SK-N-SH treated with all-trans-retinoic acid at 6 μM for 48 hours (cell line): Measurements from ENCODE around the gene SLC37A1.

Experiments used
- ATAC-seq: fragments of 200-7000 bp; cut with Tn5 transposase; 3 replicates; pipeline ENCODE4 v1.9.1; 2020; ENCODE audit warnings: mild to moderate bottlenecking, moderate library complexity
- ARNTL ChIP-seq: fragments of 450-650 bp; formaldehyde crosslinking; IDR thresholded peaks from 2 replicates; pipeline ENCODE4 v1.5.0; 2020; ENCODE audit warnings: low read depth, mild to moderate bottlenecking, moderate library complexity, borderline replicate concordance
- BACH2 ChIP-seq: fragments of 250-450 bp; sonication (Bioruptor Pico); IDR thresholded peaks from 2 replicates; pipeline ENCODE4 v1.9.0; 2021; ENCODE audit warnings: mild to moderate bottlenecking, borderline replicate concordance
- CSDC2 ChIP-seq: fragments of 250-450 bp; sonication (Bioruptor Pico); IDR thresholded peaks from 2 replicates; pipeline ENCODE4 v1.5.0; 2020; ENCODE audit warnings: mild to moderate bottlenecking, moderate library complexity
- ESRRG ChIP-seq: fragments of 250-450 bp; sonication (Bioruptor Pico); IDR thresholded peaks from 2 replicates; pipeline ENCODE4 v1.6.1; 2021; ENCODE audit warnings: mild to moderate bottlenecking
- GLIS3 ChIP-seq: fragments of 250-450 bp; sonication (Bioruptor Pico); IDR thresholded peaks from 2 replicates; pipeline ENCODE4 v1.5.0; 2020; ENCODE audit warnings: mild to moderate bottlenecking, moderate library complexity
- ISL1 ChIP-seq: fragments of 250-450 bp; sonication (Bioruptor Pico); IDR thresholded peaks from 2 replicates; pipeline ENCODE4 v2.1.2; 2022; ENCODE audit warnings: mild to moderate bottlenecking, moderate library complexity
- OSR1 ChIP-seq: fragments of 250-450 bp; sonication (Bioruptor Pico); IDR thresholded peaks from 2 replicates; pipeline ENCODE4 v1.8.0; 2022; ENCODE audit warnings: moderate library complexity, mild to moderate bottlenecking, inconsistent platforms
- PATZ1 ChIP-seq: fragments of 250-450 bp; sonication (Bioruptor Pico); IDR thresholded peaks from 2 replicates; pipeline ENCODE4 v1.8.0; 2020; ENCODE audit warnings: mild to moderate bottlenecking, moderate library complexity, borderline replicate concordance
- POU6F1 ChIP-seq: fragments of 250-450 bp; sonication (Bioruptor Pico); IDR thresholded peaks from 2 replicates; pipeline ENCODE4 v1.8.0; 2021; ENCODE audit warnings: low read depth, mild to moderate bottlenecking, moderate library complexity, borderline replicate concordance
- PPARA ChIP-seq: fragments of 250-450 bp; sonication (Bioruptor Pico); IDR thresholded peaks from 2 replicates; pipeline ENCODE4 v1.5.0; 2020; ENCODE audit warnings: mild to moderate bottlenecking, borderline replicate concordance
- TCF4 ChIP-seq: fragments of 250-450 bp; sonication (Bioruptor Pico); IDR thresholded peaks from 2 replicates; pipeline ENCODE4 v1.8.0; 2021; ENCODE audit warnings: mild to moderate bottlenecking, moderate library complexity, borderline replicate concordance
- TOX ChIP-seq: fragments of 250-450 bp; sonication (Bioruptor Pico); IDR thresholded peaks from 2 replicates; pipeline ENCODE4 v1.8.0; 2021; ENCODE audit warnings: mild to moderate bottlenecking, moderate library complexity, borderline replicate concordance
- ZC3H10 ChIP-seq: fragments of 250-450 bp; sonication (Bioruptor Pico); IDR thresholded peaks from 2 replicates; pipeline ENCODE4 v1.5.1; 2021; ENCODE audit warnings: mild to moderate bottlenecking, moderate library complexity
- ZFP30 ChIP-seq: fragments of 450-650 bp; formaldehyde crosslinking; IDR thresholded peaks from 2 replicates; pipeline ENCODE4 v1.5.0; 2022; ENCODE audit warnings: mild to moderate bottlenecking, moderate library complexity
- ZNF565 ChIP-seq: fragments of 450-650 bp; formaldehyde crosslinking; conservative IDR thresholded peaks from 2 replicates; pipeline ENCODE4 v1.5.0; 2020; ENCODE audit warnings: low read depth, mild to moderate bottlenecking, moderate library complexity
- ZNF70 ChIP-seq: fragments of 450-650 bp; formaldehyde crosslinking; IDR thresholded peaks from 2 replicates; pipeline ENCODE4 v1.5.0; 2020; ENCODE audit warnings: mild to moderate bottlenecking, moderate library complexity
- ZNF8 ChIP-seq: fragments of 450-650 bp; formaldehyde crosslinking; IDR thresholded peaks from 2 replicates; pipeline ENCODE4 v1.5.0; 2020; ENCODE audit warnings: mild to moderate bottlenecking, moderate library complexity
- TF ChIP-seq, protein P1 (sequence below): fragments of 250-450 bp; sonication (Bioruptor Pico); IDR thresholded peaks from 2 replicates; pipeline ENCODE4 v1.5.0; 2020; ENCODE audit warnings: mild to moderate bottlenecking, moderate library complexity
- TF ChIP-seq, protein P2 (sequence below): fragments of 250-450 bp; sonication (Bioruptor Pico); IDR thresholded peaks from 2 replicates; pipeline ENCODE4 v1.5.1; 2021; ENCODE audit warnings: mild to moderate bottlenecking, moderate library complexity
- TF ChIP-seq, protein P3 (sequence below): fragments of 250-450 bp; sonication (Bioruptor Pico); IDR thresholded peaks from 2 replicates; pipeline ENCODE4 v1.5.1; 2020; ENCODE audit warnings: low read depth, mild to moderate bottlenecking, moderate library complexity

SLC37A1 gene

GRCh38 chr21:42533306-42533962, 19.8 kb downstream of the SLC37A1 start:
- TF ChIP-seq, protein P1, sequence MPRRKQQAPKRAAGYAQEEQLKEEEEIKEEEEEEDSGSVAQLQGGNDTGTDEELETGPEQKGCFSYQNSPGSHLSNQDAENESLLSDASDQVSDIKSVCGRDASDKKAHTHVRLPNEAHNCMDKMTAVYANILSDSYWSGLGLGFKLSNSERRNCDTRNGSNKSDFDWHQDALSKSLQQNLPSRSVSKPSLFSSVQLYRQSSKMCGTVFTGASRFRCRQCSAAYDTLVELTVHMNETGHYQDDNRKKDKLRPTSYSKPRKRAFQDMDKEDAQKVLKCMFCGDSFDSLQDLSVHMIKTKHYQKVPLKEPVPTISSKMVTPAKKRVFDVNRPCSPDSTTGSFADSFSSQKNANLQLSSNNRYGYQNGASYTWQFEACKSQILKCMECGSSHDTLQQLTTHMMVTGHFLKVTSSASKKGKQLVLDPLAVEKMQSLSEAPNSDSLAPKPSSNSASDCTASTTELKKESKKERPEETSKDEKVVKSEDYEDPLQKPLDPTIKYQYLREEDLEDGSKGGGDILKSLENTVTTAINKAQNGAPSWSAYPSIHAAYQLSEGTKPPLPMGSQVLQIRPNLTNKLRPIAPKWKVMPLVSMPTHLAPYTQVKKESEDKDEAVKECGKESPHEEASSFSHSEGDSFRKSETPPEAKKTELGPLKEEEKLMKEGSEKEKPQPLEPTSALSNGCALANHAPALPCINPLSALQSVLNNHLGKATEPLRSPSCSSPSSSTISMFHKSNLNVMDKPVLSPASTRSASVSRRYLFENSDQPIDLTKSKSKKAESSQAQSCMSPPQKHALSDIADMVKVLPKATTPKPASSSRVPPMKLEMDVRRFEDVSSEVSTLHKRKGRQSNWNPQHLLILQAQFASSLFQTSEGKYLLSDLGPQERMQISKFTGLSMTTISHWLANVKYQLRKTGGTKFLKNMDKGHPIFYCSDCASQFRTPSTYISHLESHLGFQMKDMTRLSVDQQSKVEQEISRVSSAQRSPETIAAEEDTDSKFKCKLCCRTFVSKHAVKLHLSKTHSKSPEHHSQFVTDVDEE (CRISPR knock-in tag): no peak
- no peak for TF ChIP-seq PATZ1
- TF ChIP-seq ZC3H10 (CRISPR knock-in tag): no peak
- no peak for TF ChIP-seq ZFP30 (CRISPR knock-in tag)
- no peak for TF ChIP-seq ISL1 (CRISPR knock-in tag)
- TF ChIP-seq POU6F1 (CRISPR knock-in tag): no peak
- no peak for ATAC-seq

DNA sequence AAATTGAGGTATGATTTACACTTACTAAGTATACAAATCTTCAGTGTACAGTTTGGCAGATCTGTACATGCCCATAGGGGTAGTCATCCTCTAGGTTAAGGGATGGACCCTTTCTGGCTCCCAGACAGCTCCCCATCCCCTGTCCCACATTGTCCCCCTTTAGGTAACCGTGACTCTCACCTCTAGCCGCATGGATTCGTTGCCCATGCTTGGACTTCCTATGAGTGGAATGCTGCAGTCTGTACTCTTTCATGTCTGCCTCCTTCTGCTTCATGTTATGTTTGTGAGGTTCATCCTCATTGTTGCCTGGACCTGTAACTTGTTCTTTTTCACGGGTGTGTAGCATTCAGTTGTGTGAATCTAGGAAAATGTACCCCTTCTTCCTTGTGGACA, 20.3 kb downstream of the SLC37A1 start:
- TF ChIP-seq ISL1 (CRISPR knock-in tag) (no peak), BACH2 (CRISPR knock-in tag) (no peak), POU6F1 (CRISPR knock-in tag) (no peak), ARNTL (CRISPR knock-in tag) (no peak), TOX (CRISPR knock-in tag) (no peak), ESRRG (no peak), ZFP30 (CRISPR knock-in tag) (no peak), OSR1 (CRISPR knock-in tag) (no peak), ZNF70 (CRISPR knock-in tag) (no peak), GLIS3 (CRISPR knock-in tag) (no peak), TCF4 (CRISPR knock-in tag) (no peak), CSDC2 (CRISPR knock-in tag) (no peak), ZNF565 (CRISPR knock-in tag) (no peak), PPARA (CRISPR knock-in tag) (no peak), ZNF8 (CRISPR knock-in tag) (no peak)
- TF ChIP-seq, protein P2, sequence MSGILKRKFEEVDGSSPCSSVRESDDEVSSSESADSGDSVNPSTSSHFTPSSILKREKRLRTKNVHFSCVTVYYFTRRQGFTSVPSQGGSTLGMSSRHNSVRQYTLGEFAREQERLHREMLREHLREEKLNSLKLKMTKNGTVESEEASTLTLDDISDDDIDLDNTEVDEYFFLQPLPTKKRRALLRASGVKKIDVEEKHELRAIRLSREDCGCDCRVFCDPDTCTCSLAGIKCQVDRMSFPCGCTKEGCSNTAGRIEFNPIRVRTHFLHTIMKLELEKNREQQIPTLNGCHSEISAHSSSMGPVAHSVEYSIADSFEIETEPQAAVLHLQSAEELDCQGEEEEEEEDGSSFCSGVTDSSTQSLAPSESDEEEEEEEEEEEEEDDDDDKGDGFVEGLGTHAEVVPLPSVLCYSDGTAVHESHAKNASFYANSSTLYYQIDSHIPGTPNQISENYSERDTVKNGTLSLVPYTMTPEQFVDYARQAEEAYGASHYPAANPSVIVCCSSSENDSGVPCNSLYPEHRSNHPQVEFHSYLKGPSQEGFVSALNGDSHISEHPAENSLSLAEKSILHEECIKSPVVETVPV: no peak
- TF ChIP-seq, protein P3, sequence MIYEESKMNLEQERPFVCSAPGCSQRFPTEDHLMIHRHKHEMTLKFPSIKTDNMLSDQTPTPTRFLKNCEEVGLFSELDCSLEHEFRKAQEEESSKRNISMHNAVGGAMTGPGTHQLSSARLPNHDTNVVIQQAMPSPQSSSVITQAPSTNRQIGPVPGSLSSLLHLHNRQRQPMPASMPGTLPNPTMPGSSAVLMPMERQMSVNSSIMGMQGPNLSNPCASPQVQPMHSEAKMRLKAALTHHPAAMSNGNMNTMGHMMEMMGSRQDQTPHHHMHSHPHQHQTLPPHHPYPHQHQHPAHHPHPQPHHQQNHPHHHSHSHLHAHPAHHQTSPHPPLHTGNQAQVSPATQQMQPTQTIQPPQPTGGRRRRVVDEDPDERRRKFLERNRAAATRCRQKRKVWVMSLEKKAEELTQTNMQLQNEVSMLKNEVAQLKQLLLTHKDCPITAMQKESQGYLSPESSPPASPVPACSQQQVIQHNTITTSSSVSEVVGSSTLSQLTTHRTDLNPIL: no peak
- TF ChIP-seq, all 23 proteins: peak for 0
- ATAC-seq: no peak
